ENCODE data around the gene CELSR1.

The CELSR1 gene

DNA sequence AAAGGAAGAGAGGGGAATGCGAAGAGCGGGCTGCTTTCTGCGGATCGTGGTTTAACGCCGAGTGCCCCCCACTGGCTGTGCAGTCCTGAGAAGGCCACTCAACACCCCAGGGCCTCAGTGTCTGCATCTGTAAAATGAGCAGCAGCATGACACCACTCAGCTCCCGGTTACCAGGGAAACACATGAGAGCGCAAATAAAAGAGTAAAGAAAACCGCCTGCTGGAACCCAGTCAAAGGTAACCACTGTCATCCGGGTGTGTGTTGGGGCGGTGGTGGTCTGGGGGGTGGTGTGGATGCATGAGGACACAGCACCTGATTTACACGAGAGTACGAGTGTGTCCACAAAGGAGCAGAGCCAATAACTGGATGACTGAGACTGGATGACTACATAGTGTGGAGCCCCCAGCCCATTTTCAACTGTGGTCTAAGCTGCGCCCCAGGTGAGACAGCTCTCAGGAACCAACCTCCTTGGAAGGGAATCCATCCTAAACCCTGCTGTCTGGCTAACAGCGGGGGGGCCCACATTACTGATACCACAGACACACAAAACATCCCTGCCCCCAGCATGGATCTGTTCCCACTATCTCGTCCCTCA lies 5.7 kb downstream of the CELSR1 start:
- H4K20me1 ChIP-seq (ENCODE audit: insufficient read depth): no peaks in the 10 kb centered on the region
- no peak overlapping the region for H3K4me3 ChIP-seq (IDR thresholded peaks at IDR 0.05; ENCODE audit: insufficient read depth, low read depth, low read length)
- no peak overlapping the region for H3K9ac ChIP-seq
- no peaks in the 10 kb centered on the region for H3K79me2 ChIP-seq (ENCODE audit: insufficient read depth, low read depth)
- H3K27ac ChIP-seq: no peak overlapping the region
- no peak overlapping the region for H2AFZ ChIP-seq (ENCODE audit: low read depth)
- peaks cover 4% of the 10 kb centered on the region; the same call in 1 of the 2 replicates for H3K27me3 ChIP-seq (ENCODE audit: insufficient read depth, low read depth)
- no peaks in the 10 kb centered on the region for H3K4me1 ChIP-seq (ENCODE audit: low read depth, poor library complexity, severe bottlenecking)
- TF ChIP-seq, protein P1, sequence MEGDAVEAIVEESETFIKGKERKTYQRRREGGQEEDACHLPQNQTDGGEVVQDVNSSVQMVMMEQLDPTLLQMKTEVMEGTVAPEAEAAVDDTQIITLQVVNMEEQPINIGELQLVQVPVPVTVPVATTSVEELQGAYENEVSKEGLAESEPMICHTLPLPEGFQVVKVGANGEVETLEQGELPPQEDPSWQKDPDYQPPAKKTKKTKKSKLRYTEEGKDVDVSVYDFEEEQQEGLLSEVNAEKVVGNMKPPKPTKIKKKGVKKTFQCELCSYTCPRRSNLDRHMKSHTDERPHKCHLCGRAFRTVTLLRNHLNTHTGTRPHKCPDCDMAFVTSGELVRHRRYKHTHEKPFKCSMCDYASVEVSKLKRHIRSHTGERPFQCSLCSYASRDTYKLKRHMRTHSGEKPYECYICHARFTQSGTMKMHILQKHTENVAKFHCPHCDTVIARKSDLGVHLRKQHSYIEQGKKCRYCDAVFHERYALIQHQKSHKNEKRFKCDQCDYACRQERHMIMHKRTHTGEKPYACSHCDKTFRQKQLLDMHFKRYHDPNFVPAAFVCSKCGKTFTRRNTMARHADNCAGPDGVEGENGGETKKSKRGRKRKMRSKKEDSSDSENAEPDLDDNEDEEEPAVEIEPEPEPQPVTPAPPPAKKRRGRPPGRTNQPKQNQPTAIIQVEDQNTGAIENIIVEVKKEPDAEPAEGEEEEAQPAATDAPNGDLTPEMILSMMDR (conservative IDR thresholded peaks at IDR 0.05; ENCODE audit: low read depth, low read length): no peak
- no peaks in the 10 kb centered on the region for H3K36me3 ChIP-seq (ENCODE audit: insufficient read depth)
- no peak overlapping the region for H3K4me2 ChIP-seq

GRCh38 chr22:46528121-46528610 lies 9.3 kb downstream of the CELSR1 start:
- Histone ChIP-seq H3K27me3 (ENCODE audit: insufficient read depth, low read depth) (peaks cover 8% of the 10 kb centered on the region; the same call in 1 of the 2 replicates), H4K20me1 (ENCODE audit: insufficient read depth) (no peaks in the 10 kb centered on the region), H3K27ac (no peak overlapping the region), H3K4me3 (IDR thresholded peaks at IDR 0.05; ENCODE audit: insufficient read depth, low read depth, low read length) (no peak overlapping the region), H3K36me3 (ENCODE audit: insufficient read depth) (no peaks in the 10 kb centered on the region), H3K4me2 (no peak overlapping the region), H3K79me2 (ENCODE audit: insufficient read depth, low read depth) (no peaks in the 10 kb centered on the region), H3K4me1 (ENCODE audit: low read depth, poor library complexity, severe bottlenecking) (no peaks in the 10 kb centered on the region), H3K9ac (no peak overlapping the region), H2AFZ (ENCODE audit: low read depth) (no peak overlapping the region)
- TF ChIP-seq, protein P1 (conservative IDR thresholded peaks at IDR 0.05; ENCODE audit: low read depth, low read length): no peak

GRCh38 chr22:46526244-46526839 lies 11.1 kb downstream of the CELSR1 start:
- Histone ChIP-seq H3K79me2 (ENCODE audit: insufficient read depth, low read depth) (no peaks in the 10 kb centered on the region), H3K4me1 (ENCODE audit: low read depth, poor library complexity, severe bottlenecking) (no peaks in the 10 kb centered on the region), H3K4me3 (IDR thresholded peaks at IDR 0.05; ENCODE audit: insufficient read depth, low read depth, low read length) (no peak overlapping the region), H2AFZ (ENCODE audit: low read depth) (no peak overlapping the region), H3K27me3 (ENCODE audit: insufficient read depth, low read depth) (peaks cover 10% of the 10 kb centered on the region; the same call in 1 of the 2 replicates), H4K20me1 (ENCODE audit: insufficient read depth) (no peaks in the 10 kb centered on the region), H3K36me3 (ENCODE audit: insufficient read depth) (no peaks in the 10 kb centered on the region), H3K4me2 (no peak overlapping the region), H3K9ac (no peak overlapping the region), H3K27ac (no peak overlapping the region)
- TF ChIP-seq, protein P1 (conservative IDR thresholded peaks at IDR 0.05; ENCODE audit: low read depth, low read length): no peak

GRCh38 chr22:46525389-46526243 lies 11.8 kb downstream of the CELSR1 start:
- Histone ChIP-seq H3K4me2 (no peak overlapping the region), H3K27me3 (ENCODE audit: insufficient read depth, low read depth) (peaks cover 10% of the 10 kb centered on the region; the same call in 1 of the 2 replicates), H3K9ac (no peak overlapping the region), H3K36me3 (ENCODE audit: insufficient read depth) (no peaks in the 10 kb centered on the region), H4K20me1 (ENCODE audit: insufficient read depth) (no peaks in the 10 kb centered on the region), H3K27ac (no peak overlapping the region), H3K4me1 (ENCODE audit: low read depth, poor library complexity, severe bottlenecking) (no peaks in the 10 kb centered on the region), H3K79me2 (ENCODE audit: insufficient read depth, low read depth) (no peaks in the 10 kb centered on the region), H3K4me3 (IDR thresholded peaks at IDR 0.05; ENCODE audit: insufficient read depth, low read depth, low read length) (no peak overlapping the region), H2AFZ (ENCODE audit: low read depth) (no peak overlapping the region)
- TF ChIP-seq, protein P1 (conservative IDR thresholded peaks at IDR 0.05; ENCODE audit: low read depth, low read length): no peak
